ENCODE results near the gene STK11IP.

STK11IP gene

DNA sequence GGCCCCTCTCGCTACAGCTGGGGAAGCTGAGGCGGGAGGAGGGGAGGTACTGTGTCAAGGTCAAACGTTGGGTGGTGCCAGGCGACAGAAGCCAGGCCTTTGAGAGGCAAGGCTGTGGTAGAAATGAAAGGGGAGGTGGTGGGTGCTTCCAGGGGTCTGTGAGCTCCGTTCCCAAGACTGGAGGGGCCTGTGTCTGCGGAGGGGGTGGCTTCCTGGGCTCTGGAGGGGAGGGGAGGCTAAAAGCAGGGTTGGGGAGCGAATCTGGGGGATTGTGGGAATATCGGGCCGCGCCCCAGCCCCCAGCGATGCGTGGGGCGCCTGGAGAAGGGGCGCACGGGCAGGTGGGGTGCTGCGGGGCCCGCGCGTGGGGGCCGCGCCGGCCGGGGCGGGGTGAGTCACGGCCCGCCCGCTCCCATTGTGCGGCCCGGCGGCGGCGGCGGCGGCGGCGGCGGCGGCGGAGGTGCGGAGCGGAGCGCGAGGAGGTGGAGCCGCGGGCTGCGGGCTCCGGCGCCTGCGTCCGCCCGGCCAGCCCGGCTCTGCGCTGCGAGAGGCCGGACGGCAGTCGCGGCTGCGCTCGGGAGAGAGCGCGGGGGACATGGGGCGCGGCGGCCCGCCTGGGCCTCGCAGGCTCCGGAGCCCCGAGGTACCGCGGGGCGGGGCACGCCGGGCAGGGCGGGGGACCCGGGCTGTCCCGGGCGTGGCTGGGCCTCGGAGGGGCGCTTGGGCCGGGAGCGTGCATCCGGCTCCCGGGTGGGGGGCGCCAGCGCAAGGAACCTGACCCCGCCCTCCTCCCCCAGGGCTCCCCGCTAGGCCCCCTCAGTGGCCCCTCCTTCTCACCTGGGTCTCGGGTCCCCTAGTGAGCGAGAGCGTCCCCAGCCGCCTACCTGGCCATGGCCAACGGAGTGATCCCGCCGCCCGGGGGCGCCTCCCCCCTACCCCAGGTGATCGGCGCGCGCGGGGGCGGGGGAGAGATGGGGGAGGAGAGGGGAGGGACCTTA lies 29.7 kb downstream of the STK11IP start, which contains the start of gene SLC4A3 (continued):
- TF ChIP-seq MZF1 (tag by site-specific recombination; IDR thresholded peaks at IDR 0.05; ENCODE audit: borderline replicate concordance): no peak
- no peak for TF ChIP-seq ZNF660 (tag by site-specific recombination; IDR thresholded peaks at IDR 0.05)
- TF ChIP-seq, protein P1, sequence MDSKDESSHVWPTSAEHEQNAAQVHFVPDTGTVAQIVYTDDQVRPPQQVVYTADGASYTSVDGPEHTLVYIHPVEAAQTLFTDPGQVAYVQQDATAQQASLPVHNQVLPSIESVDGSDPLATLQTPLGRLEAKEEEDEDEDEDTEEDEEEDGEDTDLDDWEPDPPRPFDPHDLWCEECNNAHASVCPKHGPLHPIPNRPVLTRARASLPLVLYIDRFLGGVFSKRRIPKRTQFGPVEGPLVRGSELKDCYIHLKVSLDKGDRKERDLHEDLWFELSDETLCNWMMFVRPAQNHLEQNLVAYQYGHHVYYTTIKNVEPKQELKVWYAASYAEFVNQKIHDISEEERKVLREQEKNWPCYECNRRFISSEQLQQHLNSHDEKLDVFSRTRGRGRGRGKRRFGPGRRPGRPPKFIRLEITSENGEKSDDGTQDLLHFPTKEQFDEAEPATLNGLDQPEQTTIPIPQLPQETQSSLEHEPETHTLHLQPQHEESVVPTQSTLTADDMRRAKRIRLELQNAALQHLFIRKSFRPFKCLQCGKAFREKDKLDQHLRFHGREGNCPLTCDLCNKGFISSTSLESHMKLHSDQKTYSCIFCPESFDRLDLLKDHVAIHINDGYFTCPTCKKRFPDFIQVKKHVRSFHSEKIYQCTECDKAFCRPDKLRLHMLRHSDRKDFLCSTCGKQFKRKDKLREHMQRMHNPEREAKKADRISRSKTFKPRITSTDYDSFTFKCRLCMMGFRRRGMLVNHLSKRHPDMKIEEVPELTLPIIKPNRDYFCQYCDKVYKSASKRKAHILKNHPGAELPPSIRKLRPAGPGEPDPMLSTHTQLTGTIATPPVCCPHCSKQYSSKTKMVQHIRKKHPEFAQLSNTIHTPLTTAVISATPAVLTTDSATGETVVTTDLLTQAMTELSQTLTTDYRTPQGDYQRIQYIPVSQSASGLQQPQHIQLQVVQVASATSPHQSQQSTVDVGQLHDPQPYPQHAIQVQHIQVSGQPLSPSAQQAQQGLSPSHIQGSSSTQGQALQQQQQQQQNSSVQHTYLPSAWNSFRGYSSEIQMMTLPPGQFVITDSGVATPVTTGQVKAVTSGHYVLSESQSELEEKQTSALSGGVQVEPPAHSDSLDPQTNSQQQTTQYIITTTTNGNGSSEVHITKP (tag by site-specific recombination; IDR thresholded peaks at IDR 0.05): peak; percentile 99
- peak; percentile 33; the same call in 1 of the 2 replicates for TF ChIP-seq ZBTB8A (tag by site-specific recombination; IDR thresholded peaks at IDR 0.05)
- TF ChIP-seq ZNF121 (tag by site-specific recombination; IDR thresholded peaks at IDR 0.05): no peak
- TF ChIP-seq ZNF677 (tag by site-specific recombination; IDR thresholded peaks at IDR 0.05): 0 out of 2 replicates have a peak, but pooled peaks have one; percentile 2
- no peak for TF ChIP-seq PRDM6 (tag by site-specific recombination; IDR thresholded peaks at IDR 0.05)
- no peak for TF ChIP-seq FEZF1 (tag by site-specific recombination; IDR thresholded peaks at IDR 0.05)
- peak; percentile 86 for TF ChIP-seq GLIS2 (tag by site-specific recombination; IDR thresholded peaks at IDR 0.05)
- TF ChIP-seq PATZ1 (tag by site-specific recombination; IDR thresholded peaks at IDR 0.05): peak; percentile 63
- TF ChIP-seq CTCF (tag by site-specific recombination; IDR thresholded peaks at IDR 0.05): peak; percentile 72
- TF ChIP-seq ZBTB26 (tag by site-specific recombination; optimal IDR thresholded peaks at IDR 0.05): peak; percentile 46
- no peak for TF ChIP-seq ZEB2 (tag by site-specific recombination; IDR thresholded peaks at IDR 0.05)

Measured in HEK293 (cell line).